ENCODE measurements around the gene DOCK4. TPM values are rescaled to one million over a fixed set of nuclear protein-coding genes. Genes with fewer than 3 reads are reported as not detected.

Gene DOCK4
- total and polyA plus RNA-seq, 2 of the 8 experiments (the other 6 are each of a cell fraction or from before 2014, with no cell fraction given): 5.1 to 23.6 TPM

DNA sequence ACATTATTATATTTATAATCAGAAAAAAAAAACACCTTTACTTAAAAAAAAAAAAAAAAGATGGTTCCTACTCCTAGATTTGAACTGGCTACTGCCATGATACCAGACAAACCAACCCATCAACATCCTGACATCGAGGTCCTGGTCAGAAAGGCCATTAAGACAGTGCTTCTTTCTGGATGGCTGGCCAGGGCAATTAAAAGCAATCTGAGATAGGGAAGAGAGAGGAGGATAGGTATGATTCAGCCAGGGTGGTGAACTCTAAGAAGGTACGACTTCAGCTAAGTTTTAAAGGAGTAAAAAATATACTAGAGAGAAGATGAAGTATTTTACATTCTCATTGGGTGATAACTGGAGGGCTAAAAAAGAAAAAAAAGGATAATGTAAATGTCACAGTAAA, 139.0 kb downstream of the DOCK4 start:
- no peak overlapping the region for H2AFZ ChIP-seq (ENCODE audit: low read length)
- H3K9me3 ChIP-seq (ENCODE audit: insufficient read depth in 2 of 2, low read depth in 1 of 2, low read length in 1 of 2): no peaks in the 10 kb centered on the region
- H4K5ac ChIP-seq (ENCODE audit: insufficient read length, low read depth, low read length): no peak overlapping the region
- H3K9ac ChIP-seq (replicated peaks in 1 of 4; ENCODE audit: extremely low read depth in 1 of 4, low read depth in 3 of 4, low read length in 3 of 4): no peak overlapping the region
- no peak overlapping the region for H2BK15ac ChIP-seq (ENCODE audit: low read length)
- no peak overlapping the region for H2BK5ac ChIP-seq (ENCODE audit: low read depth, low read length)
- no peaks in the 10 kb centered on the region; a peak in 1 of 4 replicates for H3K79me2 ChIP-seq (ENCODE audit: control insufficient read depth in 1 of 2, insufficient read depth in 2 of 2, low read length in 2 of 2)
- H3K27me3 ChIP-seq (replicated peaks in 1 of 4; ENCODE audit: control insufficient read depth in 3 of 4, extremely low read depth in 1 of 4, insufficient read depth in 3 of 4, low read length in 3 of 4): no peaks in the 10 kb centered on the region
- H4K20me1 ChIP-seq (replicated peaks in 1 of 2; ENCODE audit: control insufficient read depth in 1 of 2, insufficient read depth in 2 of 2, low read length in 2 of 2): peaks cover 0 to 1% of the 10 kb centered on the region in 2 experiments
- no peak overlapping the region for H4K91ac ChIP-seq (replicated peaks; ENCODE audit: insufficient read length, low read length)
- ChIA-PET CTCF (ENCODE audit: partially characterized antibody) (interaction anchor here (0.6 to 0.7 kb wide), 2 partner anchors 14 to 1227 kb away, joined by 3 read pairs; no protein-coding TSS in a partner anchor), POLR2A (ENCODE audit: partially characterized antibody) (interaction anchor here (1.0 kb wide), 1 partner anchor 384 kb away, joined by 4 read pairs; a partner anchor contains a TSS)
- H3K4me3 ChIP-seq (ENCODE audit: extremely low read depth in 1 of 4, insufficient read depth in 2 of 4, low read depth in 3 of 4, low read length in 4 of 4): no peak overlapping the region
- DNase-seq (ENCODE audit: low read depth in 1 of 2, low spot score in 2 of 2): no peak
- H2AK5ac ChIP-seq (ENCODE audit: low read depth, low read length): no peak overlapping the region
- no peak overlapping the region for H3K23ac ChIP-seq (ENCODE audit: insufficient read length)
- H2BK12ac ChIP-seq (ENCODE audit: low read depth, low read length): no peak overlapping the region
- no peak overlapping the region for H3K4ac ChIP-seq (replicated peaks; ENCODE audit: insufficient read length, low read depth, low read length)
- H3K4me2 ChIP-seq (ENCODE audit: insufficient read depth in 1 of 2, low read depth in 2 of 2, low read length in 2 of 2): no peak overlapping the region
- H3K18ac ChIP-seq (ENCODE audit: extremely low read depth, low read length): no peak overlapping the region
- H3K79me1 ChIP-seq (ENCODE audit: low read depth, low read length): no peaks in the 10 kb centered on the region; the same call in 1 of the 2 replicates
- H3K56ac ChIP-seq (replicated peaks; ENCODE audit: insufficient read length, low read depth, low read length): no peak overlapping the region
- H2BK20ac ChIP-seq (ENCODE audit: low read length): no peak overlapping the region
- TF ChIP-seq KDM4A (IDR thresholded peaks at IDR 0.05; ENCODE audit: low read depth, low read length, severe bottlenecking) (no peak), HDAC6 (IDR thresholded peaks at IDR 0.05; ENCODE audit: low read depth, low read length) (no peak), EGR1 (IDR thresholded peaks at IDR 0.05; ENCODE audit: borderline replicate concordance, low read depth, low read length) (no peak), KDM5A (IDR thresholded peaks at IDR 0.05; ENCODE audit: low read length) (no peak), USF2 (IDR thresholded peaks at IDR 0.05; ENCODE audit: low read length) (no peak), RNF2 (IDR thresholded peaks at IDR 0.05; ENCODE audit: borderline replicate concordance, low read depth, low read length, missing control alignments, poor library complexity, severe bottlenecking) (no peak), CBX8 (IDR thresholded peaks at IDR 0.05; ENCODE audit: borderline replicate concordance, low read depth, low read length) (no peak), EP300 (IDR thresholded peaks at IDR 0.05; ENCODE audit: borderline replicate concordance in 1 of 2, low read depth in 2 of 2, low read length in 2 of 2) (no peak)
- peaks cover 0 to 3% (median 0%) of the 10 kb centered on the region in 4 experiments; a peak in 1 of 7 replicates for H3K4me1 ChIP-seq (replicated peaks in 1 of 4; ENCODE audit: control insufficient read depth in 3 of 4, insufficient read depth in 4 of 4, low read length in 3 of 4)
- no peak overlapping the region for H3K27ac ChIP-seq (ENCODE audit: low read depth, low read length)
- no peak overlapping the region for H2BK120ac ChIP-seq (replicated peaks; ENCODE audit: low read depth, low read length)
- no peak overlapping the region for H3K14ac ChIP-seq (ENCODE audit: insufficient read length)
- H3K23me2 ChIP-seq (ENCODE audit: low read depth, low read length): no peaks in the 10 kb centered on the region
- no peak overlapping the region for H4K8ac ChIP-seq (ENCODE audit: extremely low read depth, insufficient read depth, low read length)
- WGBS, 2 experiments (ENCODE audit: extremely low coverage in 1 of 2, insufficient coverage in 1 of 2, insufficient read length in 1 of 2, insufficient replicate concordance in 2 of 2, low coverage in 1 of 2, low lambda C conversion rate in 2 of 2, missing lambda C conversion rate in 1 of 2): 90% methylated on average over 2 of the region's 2 CpGs; no CpG with 5 or more reads in 1 of the 2 experiments
- no peaks in the 10 kb centered on the region for H3K36me3 ChIP-seq (ENCODE audit: control insufficient read depth in 2 of 4, insufficient read depth in 4 of 4, low read length in 3 of 4)
- no peak for FAIRE-seq

All from H1 (cell line).